CD4-positive, alpha-beta memory T cell (primary cell): ENCODE results near the gene SHROOM3. TPM values are rescaled to one million over a fixed set of nuclear protein-coding genes. Genes with fewer than 3 reads are reported as not detected.

Experiments
- CTCF ChIA-PET: fragments of 350-600 bp; sonication (Branson Sonifier 250); formaldehyde crosslinking; loops from one replicate; lab custom pipeline; 2021; ENCODE audit warnings: inconsistent platforms; ENCODE audit not compliant: partially characterized antibody; lab: Charles Lee
- POLR2A ChIA-PET: fragments of 350-600 bp; sonication (Branson Sonifier 250); formaldehyde crosslinking; loops from one replicate; lab custom pipeline; 2021; ENCODE audit not compliant: partially characterized antibody; lab: Charles Lee
- DNase-seq, 5 donors: peaks; one replicate each; pipeline versions ENCODE4 v3.0.0 to v3.0.0-alpha.2; 2020 to 2022; ENCODE audit warnings: mixed read lengths in 1 of 5
- H3K27ac ChIP-seq: one replicate; pipeline ENCODE4 v1.7.0; 2013; ENCODE audit warnings: low read depth, low read length
- H3K27me3 ChIP-seq: 2 replicates; pipeline ENCODE4 v1.7.0; 2013; ENCODE audit warnings: mild to moderate bottlenecking, low read length, moderate library complexity; ENCODE audit not compliant: insufficient read depth
- H3K36me3 ChIP-seq: 2 replicates; pipeline ENCODE4 v1.7.0; 2013; ENCODE audit warnings: mild to moderate bottlenecking, low read length, moderate library complexity; ENCODE audit not compliant: insufficient read depth
- H3K4me1 ChIP-seq: 2 replicates; pipeline ENCODE4 v1.7.0; 2013; ENCODE audit warnings: mild to moderate bottlenecking, low read length, moderate library complexity; ENCODE audit not compliant: insufficient read depth
- H3K4me3 ChIP-seq, 2 donors: one replicate each; pipeline ENCODE4 v1.7.0; 2013; ENCODE audit warnings: low read length in 2 of 2, mild to moderate bottlenecking in 1 of 2
- H3K9me3 ChIP-seq, 2 donors: one replicate each; pipeline ENCODE4 v1.7.0; 2013; ENCODE audit warnings: low read length in 2 of 2, control low read depth in 1 of 2; ENCODE audit not compliant: control insufficient read depth in 1 of 2
- H3K27ac Mint-ChIP-seq, 7 donors: one replicate each; pipeline ENCODE4 v1.8.0; 2020 to 2021; ENCODE audit warnings: mixed read lengths in 7 of 7, mild to moderate bottlenecking in 6 of 7, inconsistent platforms in 3 of 7, moderate library complexity in 3 of 7
- H3K27me3 Mint-ChIP-seq, 2 donors: one replicate each; pipeline ENCODE4 v1.8.0; 2020 to 2021; ENCODE audit warnings: mixed read lengths in 2 of 2
- H3K36me3 Mint-ChIP-seq, 2 donors: one replicate each; pipeline ENCODE4 v1.8.0; 2020 to 2021; ENCODE audit warnings: mixed read lengths in 2 of 2, inconsistent platforms in 1 of 2, mild to moderate bottlenecking in 1 of 2
- H3K4me1 Mint-ChIP-seq, 4 donors: one replicate each; pipeline ENCODE4 v1.8.0; 2020 to 2021; ENCODE audit warnings: mixed read lengths in 4 of 4, mild to moderate bottlenecking in 1 of 4
- H3K4me3 Mint-ChIP-seq, 8 donors: one replicate each; pipeline ENCODE4 v1.8.0; 2020 to 2021; ENCODE audit warnings: mixed read lengths in 8 of 8, mild to moderate bottlenecking in 7 of 8, moderate library complexity in 6 of 8, inconsistent platforms in 3 of 8
- H3K9me3 Mint-ChIP-seq, 8 donors: one replicate each; pipeline ENCODE4 v1.8.0; 2020 to 2021; ENCODE audit warnings: mixed read lengths in 8 of 8, mild to moderate bottlenecking in 5 of 8, inconsistent platforms in 3 of 8, moderate library complexity in 1 of 8
- intact Hi-C: fragments of 100-400 bp; cut with micrococcal nuclease; formaldehyde crosslinking; loops from one replicate; pipeline ENCODE4 v1.15.1; 2023
- polyA plus RNA-seq, 2 donors: library from polyadenylated mRNA; unstranded; fragments of 300-500 nt; fragmentation: Illumina TruSeq; gene quantifications; one replicate each; pipeline ENCODE4 v1.2.3, GENCODE V29; 2021
- total RNA-seq, 2 experiments: library from RNA; stranded (reverse); gene quantifications; one replicate each; pipeline ENCODE4 v1.2.3, GENCODE V29; 2021

SHROOM3 gene
- total and polyA plus RNA-seq, 4 experiments from 2014 or later, result not detected

DNA sequence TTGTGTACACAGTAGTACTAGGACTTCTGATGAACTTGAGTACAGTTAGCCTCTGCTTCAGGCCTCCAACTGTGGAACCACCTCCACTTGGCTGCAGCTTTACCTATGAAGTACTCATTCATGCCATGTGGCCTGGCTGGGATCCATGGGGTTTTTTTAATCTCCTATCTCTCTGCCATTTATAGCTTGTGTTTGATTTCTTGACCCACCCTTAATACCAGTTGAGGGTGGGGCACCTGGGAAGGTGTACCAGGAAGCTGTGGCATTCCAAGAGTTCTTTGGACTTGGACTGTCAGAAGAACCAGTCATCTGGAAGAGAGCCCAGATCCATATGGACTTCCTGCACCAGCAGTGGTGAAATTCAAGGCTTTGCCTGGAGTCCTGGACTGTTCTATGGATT, 230.1 kb downstream of the SHROOM3 start:
- H3K4me3 Mint-ChIP-seq, result no peak overlapping the region
- POLR2A ChIA-PET, result no interaction called here
- Histone ChIP-seq H3K27ac (no peak overlapping the region), H3K4me3 (no peak overlapping the region), H3K36me3 (no peaks in the 10 kb centered on the region), H3K4me1 (no peaks in the 10 kb centered on the region), H3K27me3 (no peaks in the 10 kb centered on the region), H3K9me3 (no peaks in the 10 kb centered on the region)
- intact Hi-C loops, result no loop called here
- no peak overlapping the region for H3K27ac Mint-ChIP-seq
- no peaks in the 10 kb centered on the region for H3K9me3 Mint-ChIP-seq
- H3K36me3 Mint-ChIP-seq, result no peaks in the 10 kb centered on the region
- no peak for DNase-seq
- peaks cover 2 to 5% of the 10 kb centered on the region in 2 donors for H3K27me3 Mint-ChIP-seq
- CTCF ChIA-PET, result interaction anchor here (0.9 kb wide), 1 partner anchor 15 kb away, joined by 3 read pairs; no protein-coding TSS in a partner anchor
- H3K4me1 Mint-ChIP-seq, result peaks cover 0 to 3% (median 0%) of the 10 kb centered on the region in 4 donors

- intact Hi-C loops, result no loop called here
- no peaks in the 10 kb centered on the region for H3K9me3 Mint-ChIP-seq
- H3K27me3 Mint-ChIP-seq, result peaks cover 2 to 5% of the 10 kb centered on the region in 2 donors
- Histone ChIP-seq H3K27me3 (no peaks in the 10 kb centered on the region), H3K27ac (no peak overlapping the region), H3K4me1 (no peaks in the 10 kb centered on the region), H3K9me3 (no peaks in the 10 kb centered on the region), H3K36me3 (no peaks in the 10 kb centered on the region), H3K4me3 (no peak overlapping the region)
- CTCF ChIA-PET, result interaction anchor here (0.9 kb wide), 1 partner anchor 15 kb away, joined by 3 read pairs; no protein-coding TSS in a partner anchor
- peaks cover 0 to 3% (median 0%) of the 10 kb centered on the region in 4 donors for H3K4me1 Mint-ChIP-seq
- H3K36me3 Mint-ChIP-seq, result no peaks in the 10 kb centered on the region
- POLR2A ChIA-PET, result no interaction called here
- DNase-seq, result no peak
- no peak overlapping the region for H3K4me3 Mint-ChIP-seq
- no peak overlapping the region for H3K27ac Mint-ChIP-seq
These were observed 230.7 kb downstream of the SHROOM3 start for GRCh38 chr4:76665721-76666120.

DNA sequence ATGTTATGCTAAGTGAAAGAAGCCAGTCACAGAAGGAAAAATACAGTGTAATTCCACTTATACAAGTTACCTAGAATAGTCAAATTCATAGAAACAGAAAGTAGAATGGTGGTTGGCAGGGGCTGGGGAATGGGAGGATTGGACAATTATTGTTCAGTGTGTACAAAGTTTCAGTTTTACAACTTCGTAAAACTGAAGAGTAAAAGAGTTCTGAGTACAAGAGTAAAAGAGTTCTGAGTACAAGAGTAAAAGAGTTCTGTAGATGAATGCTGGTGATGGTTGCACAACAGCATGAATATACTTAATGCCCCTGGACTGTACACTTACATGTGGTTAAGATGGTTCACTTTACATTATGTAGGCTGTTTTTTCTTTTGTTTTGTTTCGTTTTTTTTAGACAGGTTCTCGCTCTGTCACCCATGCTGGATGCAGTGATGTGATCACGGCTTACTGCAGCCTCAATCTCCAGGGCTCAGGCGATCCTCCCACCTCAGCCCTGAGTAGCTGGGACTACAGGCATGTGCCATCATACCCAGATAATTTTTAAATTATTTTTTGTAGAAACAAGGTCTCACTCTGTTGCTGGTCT, 232.0 kb downstream of the SHROOM3 start:
- H3K27ac ChIP-seq, result no peak overlapping the region
- no peaks in the 10 kb centered on the region for H3K9me3 ChIP-seq
- no peaks in the 10 kb centered on the region for H3K27me3 ChIP-seq
- Mint-ChIP-seq H3K4me3 (no peak overlapping the region), H3K27me3 (peaks cover 4 to 6% of the 10 kb centered on the region in 2 donors), H3K27ac (no peak overlapping the region), H3K4me1 (peaks cover 0 to 3% (median 0%) of the 10 kb centered on the region in 4 donors), H3K36me3 (no peaks in the 10 kb centered on the region), H3K9me3 (no peaks in the 10 kb centered on the region)
- intact Hi-C loops, result no loop called here
- no peak for DNase-seq
- H3K4me1 ChIP-seq, result no peaks in the 10 kb centered on the region
- ChIA-PET POLR2A (no interaction called here), CTCF (no interaction called here)
- H3K36me3 ChIP-seq, result no peaks in the 10 kb centered on the region
- H3K4me3 ChIP-seq, result no peak overlapping the region

GRCh38 chr4:76670631-76671030, 235.6 kb downstream of the SHROOM3 start:
- ChIA-PET CTCF (no interaction called here), POLR2A (no interaction called here)
- H3K9me3 ChIP-seq, result no peaks in the 10 kb centered on the region
- no peaks in the 10 kb centered on the region for H3K9me3 Mint-ChIP-seq
- no peaks in the 10 kb centered on the region for H3K4me1 ChIP-seq
- intact Hi-C loops, result no loop called here
- no peak overlapping the region for H3K4me3 Mint-ChIP-seq
- DNase-seq, result no peak
- peaks cover 0 to 3% (median 0%) of the 10 kb centered on the region in 4 donors for H3K4me1 Mint-ChIP-seq
- H3K36me3 ChIP-seq, result no peaks in the 10 kb centered on the region
- H3K4me3 ChIP-seq, result no peak overlapping the region
- no peaks in the 10 kb centered on the region for H3K36me3 Mint-ChIP-seq
- H3K27me3 ChIP-seq, result no peaks in the 10 kb centered on the region
- H3K27ac ChIP-seq, result no peak overlapping the region
- H3K27ac Mint-ChIP-seq, result no peak overlapping the region
- peaks cover 3 to 7% of the 10 kb centered on the region in 2 donors for H3K27me3 Mint-ChIP-seq

DNA sequence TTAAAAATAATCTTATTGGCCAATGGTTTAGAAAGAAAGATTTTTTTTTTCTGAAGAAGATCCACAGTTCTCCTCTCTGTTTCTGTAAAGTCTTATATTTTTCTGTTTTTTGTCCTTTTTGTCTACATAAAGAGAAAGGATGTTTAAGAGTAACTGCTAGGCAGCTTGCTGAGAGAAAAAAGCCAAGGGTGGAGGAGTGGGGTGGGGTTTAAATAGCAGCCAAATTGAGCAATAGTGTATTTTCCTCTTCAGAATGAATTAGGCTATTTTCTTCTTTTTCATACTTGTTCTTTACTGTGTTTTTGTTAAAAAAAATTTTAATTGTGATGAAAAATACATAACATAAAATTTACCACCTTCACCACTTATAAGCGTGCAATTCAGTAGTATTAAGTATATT, 238.3 kb downstream of the SHROOM3 start:
- H3K9me3 Mint-ChIP-seq, result no peaks in the 10 kb centered on the region
- no peak overlapping the region for H3K4me3 Mint-ChIP-seq
- H3K36me3 Mint-ChIP-seq, result no peaks in the 10 kb centered on the region
- no peaks in the 10 kb centered on the region for H3K9me3 ChIP-seq
- no peak for DNase-seq
- H3K4me1 ChIP-seq, result no peaks in the 10 kb centered on the region
- H3K27ac ChIP-seq, result no peak overlapping the region
- H3K4me1 Mint-ChIP-seq, result no peaks in the 10 kb centered on the region
- no peak overlapping the region for H3K4me3 ChIP-seq
- ChIA-PET POLR2A (no interaction called here), CTCF (interaction anchor here (1.3 kb wide), 1 partner anchor 9 kb away, joined by 4 read pairs; no protein-coding TSS in a partner anchor)
- intact Hi-C loops, result no loop called here
- H3K27me3 ChIP-seq, result no peaks in the 10 kb centered on the region
- H3K36me3 ChIP-seq, result no peaks in the 10 kb centered on the region
- peaks cover 5 to 11% of the 10 kb centered on the region in 2 donors for H3K27me3 Mint-ChIP-seq
- no peak overlapping the region for H3K27ac Mint-ChIP-seq

DNA sequence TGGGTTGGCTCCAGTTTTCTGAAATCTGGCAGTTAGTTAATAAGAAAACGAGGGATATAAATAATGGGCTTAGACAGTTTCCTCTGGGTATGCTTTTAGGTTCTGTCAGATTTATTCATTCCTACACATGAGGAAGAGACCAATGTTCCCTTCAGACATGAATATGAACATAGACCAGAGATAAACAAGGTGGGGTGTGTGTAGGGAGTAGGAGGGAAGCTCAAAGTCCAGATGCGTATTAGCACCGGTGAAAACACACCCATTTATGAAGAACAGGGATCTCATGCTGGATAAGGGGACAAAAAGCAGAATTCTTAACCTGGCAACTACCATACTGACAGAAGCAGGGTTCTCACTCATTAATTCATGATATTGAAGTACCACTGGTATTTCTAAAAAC, 240.0 kb downstream of the SHROOM3 start:
- POLR2A ChIA-PET, result no interaction called here
- H3K36me3 ChIP-seq, result no peaks in the 10 kb centered on the region
- H3K27ac ChIP-seq, result no peak overlapping the region
- no peaks in the 10 kb centered on the region for H3K27me3 ChIP-seq
- H3K4me3 Mint-ChIP-seq, result no peak overlapping the region
- H3K4me3 ChIP-seq, result no peak overlapping the region
- no peaks in the 10 kb centered on the region for H3K9me3 Mint-ChIP-seq
- no peaks in the 10 kb centered on the region for H3K9me3 ChIP-seq
- no peaks in the 10 kb centered on the region for H3K36me3 Mint-ChIP-seq
- CTCF ChIA-PET, result no interaction called here
- H3K4me1 ChIP-seq, result no peaks in the 10 kb centered on the region
- H3K27me3 Mint-ChIP-seq, result peaks cover 9 to 14% of the 10 kb centered on the region in 2 donors
- H3K27ac Mint-ChIP-seq, result no peak overlapping the region
- intact Hi-C loops, result no loop called here
- no peak for DNase-seq
- no peaks in the 10 kb centered on the region for H3K4me1 Mint-ChIP-seq

- H3K27ac Mint-ChIP-seq, result no peak overlapping the region
- no peaks in the 10 kb centered on the region for H3K36me3 Mint-ChIP-seq
- no peaks in the 10 kb centered on the region for H3K4me1 Mint-ChIP-seq
- intact Hi-C loops, result no loop called here
- peaks cover 12 to 13% of the 10 kb centered on the region in 2 donors for H3K27me3 Mint-ChIP-seq
- Histone ChIP-seq H3K36me3 (no peaks in the 10 kb centered on the region), H3K4me1 (no peaks in the 10 kb centered on the region), H3K27me3 (no peaks in the 10 kb centered on the region), H3K27ac (no peak overlapping the region), H3K9me3 (no peaks in the 10 kb centered on the region), H3K4me3 (no peak overlapping the region)
- no peaks in the 10 kb centered on the region for H3K9me3 Mint-ChIP-seq
- POLR2A ChIA-PET, result no interaction called here
- CTCF ChIA-PET, result interaction anchor here (1.0 kb wide), 1 partner anchor 10 kb away, joined by 3 read pairs; no protein-coding TSS in a partner anchor
- H3K4me3 Mint-ChIP-seq, result no peak overlapping the region
- no peak for DNase-seq
These were observed 242.7 kb downstream of the SHROOM3 start for GRCh38 chr4:76677571-76678326.
